Central memory CD8-positive, alpha-beta T cell (primary cell): ENCODE measurements around the gene CHP2.
A peak's percentile ranks its signal among the peaks of the same experiment; 100 is the strongest.

ENCODE experiments used
- ATAC-seq: fragments of 150-1000 bp; cut with Tn5 transposase; replicated peaks from 2 replicates; pipeline ENCODE4 v1.10.0; 2022; ENCODE audit warnings: mild to moderate bottlenecking, moderate FRiP score, moderate number of reproducible peaks; ENCODE audit not compliant: poor library complexity, severe bottlenecking; ENCODE audit errors: extremely low read depth
- DNase-seq, 2 donors: peaks; one replicate each; pipeline ENCODE4 v3.0.0; 2021; ENCODE audit warnings: low spot score in 2 of 2
- H3K27ac Mint-ChIP-seq: one replicate; pipeline ENCODE4 v1.8.0; 2022; ENCODE audit warnings: low read depth, mild to moderate bottlenecking, moderate library complexity, mixed read lengths
- H3K27me3 Mint-ChIP-seq: one replicate; pipeline ENCODE4 v1.8.0; 2022; ENCODE audit warnings: mixed read lengths
- H3K36me3 Mint-ChIP-seq: one replicate; pipeline ENCODE4 v1.8.0; 2022; ENCODE audit warnings: mild to moderate bottlenecking, moderate library complexity, mixed read lengths; ENCODE audit not compliant: insufficient read depth
- H3K4me1 Mint-ChIP-seq: one replicate; pipeline ENCODE4 v1.8.0; 2022; ENCODE audit warnings: mixed read lengths
- H3K4me3 Mint-ChIP-seq: one replicate; pipeline ENCODE4 v1.8.0; 2022; ENCODE audit warnings: mild to moderate bottlenecking, moderate library complexity, mixed read lengths
- H3K9me3 Mint-ChIP-seq: one replicate; pipeline ENCODE4 v1.8.0; 2022; ENCODE audit warnings: mixed read lengths

Gene CHP2

DNA sequence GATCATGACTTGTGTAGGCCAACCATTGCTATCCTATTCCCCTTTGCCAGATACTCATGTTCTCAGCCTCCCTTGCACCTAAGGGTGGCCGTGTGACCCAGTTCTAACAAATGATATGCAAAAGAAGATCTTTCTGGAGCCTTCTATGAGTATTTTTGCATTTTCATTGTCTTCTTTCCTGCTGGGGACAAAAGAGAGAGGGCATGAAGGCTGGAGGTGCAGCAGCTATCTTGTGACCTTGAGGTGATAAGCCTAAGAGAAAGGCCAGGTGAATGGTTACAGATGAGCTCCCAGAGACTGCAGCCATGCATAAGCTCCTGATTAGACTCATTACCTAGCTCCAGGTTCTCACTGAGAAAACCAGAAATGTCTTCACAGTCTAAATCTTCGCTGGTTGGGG lies 42.1 kb downstream of the CHP2 start:
- Mint-ChIP-seq H3K27me3 (no peaks in the 10 kb centered on the region), H3K27ac (no peak overlapping the region), H3K4me3 (no peak overlapping the region), H3K9me3 (no peaks in the 10 kb centered on the region), H3K36me3 (no peaks in the 10 kb centered on the region), H3K4me1 (peaks cover 7% of the 10 kb centered on the region)
- DNase-seq (no peak), ATAC-seq (no peak)

DNA sequence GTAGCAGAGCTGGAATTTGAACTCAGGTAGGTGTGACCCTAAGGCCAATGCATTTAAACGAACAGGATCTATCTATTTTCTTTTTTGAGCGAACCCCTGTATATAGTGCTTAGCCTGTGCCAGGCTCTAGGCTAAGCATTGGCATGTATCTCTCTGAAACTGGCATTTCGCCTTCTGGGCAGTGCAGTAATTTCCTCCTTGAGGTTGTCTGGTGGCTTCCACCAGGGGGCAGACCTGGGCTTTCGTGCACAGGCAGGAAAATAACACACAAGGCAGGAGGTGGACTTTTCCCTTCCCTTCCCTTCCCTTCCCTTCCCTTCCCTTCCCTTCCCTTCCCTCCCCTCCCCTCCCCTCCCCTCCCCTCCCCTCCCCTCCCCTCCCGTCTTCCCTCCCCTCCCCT lies 46.6 kb downstream of the CHP2 start:
- peaks cover 14% of the 10 kb centered on the region for H3K4me1 Mint-ChIP-seq
- H3K36me3 Mint-ChIP-seq = no peaks in the 10 kb centered on the region
- peak; percentile 53 to 72 for DNase-seq
- H3K4me3 Mint-ChIP-seq = no peak overlapping the region
- no peaks in the 10 kb centered on the region for H3K9me3 Mint-ChIP-seq
- no peak for ATAC-seq
- no peaks in the 10 kb centered on the region for H3K27me3 Mint-ChIP-seq
- H3K27ac Mint-ChIP-seq = peak overlapping the region; percentile 92

DNA sequence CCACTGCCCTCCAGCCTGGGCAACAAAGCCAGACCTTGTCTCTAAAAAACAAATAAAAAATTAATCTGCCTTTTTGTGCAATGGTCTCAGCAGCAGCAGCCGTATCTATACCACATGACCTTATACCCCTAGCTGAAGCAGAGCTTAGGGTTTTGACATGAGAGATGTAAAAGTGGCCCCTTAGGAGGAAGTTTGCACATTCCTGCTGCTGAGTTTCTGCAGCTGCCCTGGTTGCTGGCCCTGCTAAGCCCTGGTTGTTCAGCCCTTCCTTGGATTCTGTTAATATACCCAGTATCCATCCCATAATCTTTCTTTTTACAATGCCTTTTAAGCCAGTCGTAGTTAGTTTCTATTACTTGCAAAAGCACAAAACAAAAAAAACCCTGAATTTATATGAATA lies 48.0 kb downstream of the CHP2 start:
- Mint-ChIP-seq H3K27ac (no peak overlapping the region), H3K9me3 (no peaks in the 10 kb centered on the region), H3K36me3 (no peaks in the 10 kb centered on the region), H3K4me3 (no peak overlapping the region), H3K27me3 (no peaks in the 10 kb centered on the region), H3K4me1 (peaks cover 14% of the 10 kb centered on the region)
- no peak for ATAC-seq
- DNase-seq = no peak

DNA sequence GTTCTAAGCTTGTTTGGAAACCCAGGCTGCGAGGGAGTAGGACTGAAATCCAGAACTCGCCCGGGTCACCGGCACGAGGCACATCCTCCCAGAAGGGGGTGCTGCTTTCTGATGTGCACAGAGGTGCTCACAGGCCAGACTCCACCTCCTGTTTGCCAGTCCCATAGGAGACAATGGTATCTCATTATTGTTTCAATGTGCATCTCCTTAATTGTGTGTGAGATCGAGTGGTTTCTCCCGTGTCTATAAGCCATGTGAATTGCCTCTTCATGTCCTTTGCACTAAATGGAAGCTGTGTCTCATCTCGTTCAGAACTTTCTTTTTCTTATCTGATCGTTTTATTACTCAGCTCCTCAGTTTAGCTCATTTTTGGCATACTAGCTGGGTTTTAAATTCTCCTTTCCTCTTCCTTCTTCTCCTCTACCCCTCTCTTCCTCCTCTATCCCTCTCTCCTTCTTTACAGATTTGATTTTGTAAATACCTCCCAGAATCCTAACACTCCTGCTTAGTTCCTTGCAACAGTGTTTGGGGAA lies 48.8 kb downstream of the CHP2 start:
- H3K27me3 Mint-ChIP-seq = no peaks in the 10 kb centered on the region
- no peaks in the 10 kb centered on the region for H3K36me3 Mint-ChIP-seq
- DNase-seq = peak; percentile 51 to 62
- H3K27ac Mint-ChIP-seq = no peak overlapping the region
- ATAC-seq = peak; percentile 93
- no peaks in the 10 kb centered on the region for H3K9me3 Mint-ChIP-seq
- H3K4me3 Mint-ChIP-seq = peak overlapping the region; percentile 1
- H3K4me1 Mint-ChIP-seq = peaks cover 14% of the 10 kb centered on the region

DNA sequence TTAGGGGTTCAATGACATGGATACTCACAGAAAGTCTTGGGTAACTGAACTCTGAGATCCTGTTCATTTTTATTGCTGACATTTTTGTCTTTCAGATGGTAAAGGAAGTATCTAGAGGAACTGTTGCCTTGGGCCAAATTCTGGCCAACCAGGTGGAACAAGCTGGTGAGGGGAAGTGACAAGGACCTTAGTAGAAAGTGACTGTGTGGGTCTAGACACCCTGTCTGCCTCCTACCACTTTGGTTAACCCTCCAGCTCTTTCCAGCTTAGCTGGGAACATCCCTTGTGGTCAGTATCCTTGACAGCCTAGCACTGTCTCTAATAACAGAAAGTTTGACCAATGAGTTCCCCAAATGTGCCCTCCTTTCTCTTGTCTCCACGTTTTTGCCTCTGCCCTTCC lies 52.2 kb downstream of the CHP2 start:
- Mint-ChIP-seq H3K27me3 (no peaks in the 10 kb centered on the region), H3K27ac (no peak overlapping the region), H3K9me3 (no peaks in the 10 kb centered on the region), H3K4me1 (peaks cover 7% of the 10 kb centered on the region), H3K4me3 (no peak overlapping the region), H3K36me3 (no peaks in the 10 kb centered on the region)
- DNase-seq (no peak), ATAC-seq (no peak)
